Trophoblast cell (in vitro differentiated cells and primary cell): ENCODE results near the gene LRRFIP1.
"Not testable (repeated sequence)": the region's sequence is repeated elsewhere in the genome, so short reads cannot be mapped to it uniquely, and the experiment has no call there.

Experiments used
- DNase-seq, 2 donors: peaks; one replicate each; pipeline ENCODE4 v3.0.0-alpha.2; 2016
- H2AFZ ChIP-seq: 2 replicates; pipeline ENCODE4 v1.6.1; 2013; ENCODE audit warnings: low read length, moderate library complexity, mild to moderate bottlenecking; ENCODE audit not compliant: insufficient read depth, poor library complexity
- H2AK5ac ChIP-seq: 2 replicates; pipeline ENCODE4 v1.6.1; 2013; ENCODE audit warnings: mild to moderate bottlenecking, low read length
- H2BK120ac ChIP-seq: 2 replicates; pipeline ENCODE4 v1.6.1; 2013; ENCODE audit warnings: low read length, mild to moderate bottlenecking, moderate library complexity; ENCODE audit not compliant: insufficient read depth, poor library complexity
- H2BK12ac ChIP-seq: 2 replicates; pipeline ENCODE4 v1.6.1; 2013; ENCODE audit warnings: mild to moderate bottlenecking, low read length, moderate library complexity
- H2BK5ac ChIP-seq: 2 replicates; pipeline ENCODE4 v1.6.1; 2013; ENCODE audit warnings: low read length, low read depth, moderate library complexity, mild to moderate bottlenecking; ENCODE audit not compliant: poor library complexity
- H3K14ac ChIP-seq: 2 replicates; pipeline ENCODE4 v1.6.1; 2013; ENCODE audit warnings: mild to moderate bottlenecking, low read length
- H3K18ac ChIP-seq: 2 replicates; pipeline ENCODE4 v1.6.1; 2013; ENCODE audit warnings: mild to moderate bottlenecking, low read length
- H3K23ac ChIP-seq: 2 replicates; pipeline ENCODE4 v1.6.1; 2013; ENCODE audit warnings: low read length
- H3K27ac ChIP-seq: 2 replicates; pipeline ENCODE4 v1.5.1; 2013; ENCODE audit warnings: low read depth, mild to moderate bottlenecking, inconsistent platforms, low read length, moderate library complexity
- H3K27me3 ChIP-seq: 2 replicates; pipeline ENCODE4 v1.6.1; 2013; ENCODE audit warnings: inconsistent platforms, mild to moderate bottlenecking, low read length, moderate library complexity; ENCODE audit not compliant: insufficient read depth
- H3K36me3 ChIP-seq, 2 experiments: 1 replicate in 1 of 2; 2 replicates in 1 of 2; pipeline ENCODE4 v1.6.1; 2013; ENCODE audit warnings: low read length in 2 of 2, mild to moderate bottlenecking in 2 of 2, moderate library complexity in 1 of 2; ENCODE audit not compliant: insufficient read depth in 2 of 2, control insufficient read depth in 1 of 2
- H3K4ac ChIP-seq: 2 replicates; pipeline ENCODE4 v1.6.1; 2013; ENCODE audit warnings: low read depth, mild to moderate bottlenecking, low read length, moderate library complexity
- H3K4me1 ChIP-seq, 2 experiments: 1 replicate in 1 of 2; 2 replicates in 1 of 2; pipeline ENCODE4 v1.6.1; 2013; ENCODE audit warnings: low read length in 2 of 2, mild to moderate bottlenecking in 2 of 2, moderate library complexity in 1 of 2; ENCODE audit not compliant: insufficient read depth in 2 of 2, control insufficient read depth in 1 of 2
- H3K4me2 ChIP-seq: 2 replicates; pipeline ENCODE4 v1.6.1; 2013; ENCODE audit warnings: inconsistent platforms, mild to moderate bottlenecking, low read length, moderate library complexity
- H3K4me3 ChIP-seq: 2 replicates; pipeline ENCODE4 v1.5.1; 2013; ENCODE audit warnings: mild to moderate bottlenecking, low read depth, low read length, inconsistent platforms
- H3K79me1 ChIP-seq: one replicate; pipeline ENCODE4 v1.6.1; 2013; ENCODE audit warnings: low read length
- H3K79me2 ChIP-seq: 2 replicates; pipeline ENCODE4 v1.6.1; 2013; ENCODE audit warnings: low read length, mild to moderate bottlenecking; ENCODE audit not compliant: control insufficient read depth, insufficient read depth, poor library complexity
- H3K9ac ChIP-seq: 2 replicates; pipeline ENCODE4 v1.6.1; 2013; ENCODE audit warnings: mild to moderate bottlenecking, low read length
- H3K9me3 ChIP-seq: 2 replicates; pipeline ENCODE4 v1.6.1; 2013; ENCODE audit warnings: low read depth, mild to moderate bottlenecking, control low read depth, inconsistent platforms, low read length; ENCODE audit not compliant: insufficient read depth
- H4K12ac ChIP-seq: 2 replicates; pipeline ENCODE4 v1.6.1; 2013; ENCODE audit warnings: low read depth, mild to moderate bottlenecking, low read length, moderate library complexity
- H4K8ac ChIP-seq: 2 replicates; pipeline ENCODE4 v1.6.1; 2013; ENCODE audit warnings: low read depth, mild to moderate bottlenecking, low read length, moderate library complexity
- H4K91ac ChIP-seq: one replicate; pipeline ENCODE4 v1.6.1; 2013; ENCODE audit warnings: low read depth, mild to moderate bottlenecking, low read length, moderate library complexity
- WGBS: extraction: QIAGEN DNeasy Blood & Tissue Kit; methylation state at CpG from one replicate; pipeline ENCODE4 v1.1.7; 2013; ENCODE audit warnings: missing lambda C conversion rate; ENCODE audit not compliant: insufficient read length, insufficient coverage; ENCODE audit errors: extremely low coverage; 5-methylcytosine and 5-hydroxymethylcytosine counted together

LRRFIP1 gene

DNA sequence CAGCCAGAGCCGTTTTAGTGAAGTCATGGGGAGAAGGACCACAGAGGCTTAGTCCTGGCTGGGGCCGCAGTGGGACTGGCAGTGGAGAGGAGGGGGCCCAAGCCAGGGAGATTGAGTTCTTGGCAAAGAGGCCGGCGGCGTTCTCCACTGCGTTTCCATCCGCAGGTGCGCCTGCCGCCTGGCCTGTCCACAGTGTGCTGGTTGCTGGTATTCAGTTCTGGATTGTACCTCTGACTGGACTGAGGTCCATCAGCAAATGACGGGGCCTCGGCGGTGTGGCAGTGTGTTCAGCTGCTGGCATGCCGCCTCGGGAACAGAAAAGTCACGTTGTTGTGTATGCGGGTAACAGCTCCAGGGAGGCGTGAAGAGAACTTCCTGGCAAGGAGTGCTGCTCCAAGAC lies 36.8 kb downstream of the LRRFIP1 start:
- no peak overlapping the region for H2BK120ac ChIP-seq
- no peak overlapping the region for H3K27ac ChIP-seq
- no peak overlapping the region for H2BK12ac ChIP-seq
- no peaks in the 10 kb centered on the region for H3K79me1 ChIP-seq
- no peak overlapping the region for H2AK5ac ChIP-seq
- H4K12ac ChIP-seq: no peak overlapping the region
- no peak overlapping the region for H3K23ac ChIP-seq
- peaks cover 2% of the 10 kb centered on the region for H3K9me3 ChIP-seq
- no peak overlapping the region for H2BK5ac ChIP-seq
- H3K36me3 ChIP-seq: no peaks in the 10 kb centered on the region
- H3K4me1 ChIP-seq: peaks cover 6 to 15% of the 10 kb centered on the region in 2 experiments
- H4K91ac ChIP-seq: no peak overlapping the region
- no peaks in the 10 kb centered on the region for H3K79me2 ChIP-seq
- no peak overlapping the region for H2AFZ ChIP-seq
- no CpG with 5 or more reads among the region's 17 CpGs for WGBS
- no peak overlapping the region for H3K9ac ChIP-seq
- H3K27me3 ChIP-seq: no peaks in the 10 kb centered on the region
- H3K4me2 ChIP-seq: no peak overlapping the region
- no peak overlapping the region for H3K14ac ChIP-seq
- DNase-seq: peak; percentile 93 to 96
- no peak overlapping the region for H3K18ac ChIP-seq
- no peak overlapping the region for H3K4ac ChIP-seq
- H4K8ac ChIP-seq: no peak overlapping the region
- no peak overlapping the region for H3K4me3 ChIP-seq

- Histone ChIP-seq H3K79me2 (no peaks in the 10 kb centered on the region), H2BK120ac (no peak overlapping the region), H3K9ac (no peak overlapping the region), H2AK5ac (no peak overlapping the region), H3K23ac (no peak overlapping the region), H3K4me3 (no peak overlapping the region), H2BK5ac (no peak overlapping the region), H3K14ac (no peak overlapping the region), H3K9me3 (no peaks in the 10 kb centered on the region), H3K27ac (no peak overlapping the region), H3K27me3 (no peaks in the 10 kb centered on the region), H3K36me3 (peaks cover 0 to 2% of the 10 kb centered on the region in 2 experiments), H3K79me1 (no peaks in the 10 kb centered on the region), H4K91ac (no peak overlapping the region), H3K4ac (no peak overlapping the region), H2BK12ac (no peak overlapping the region), H3K18ac (no peak overlapping the region), H2AFZ (no peak overlapping the region), H4K8ac (no peak overlapping the region), H3K4me1 (peaks cover 3 to 9% of the 10 kb centered on the region in 2 experiments), H4K12ac (no peak overlapping the region), H3K4me2 (no peak overlapping the region)
- no CpG with 5 or more reads among the region's 7 CpGs for WGBS
- DNase-seq: no peak
These were observed 38.3 kb downstream of the LRRFIP1 start for GRCh38 chr2:237665713-237666143.

- no peak overlapping the region for H2BK12ac ChIP-seq
- peak; percentile 43 to 55 for DNase-seq
- WGBS: no CpG with 5 or more reads among the region's 7 CpGs
- no peaks in the 10 kb centered on the region for H3K79me1 ChIP-seq
- no peak overlapping the region for H3K9ac ChIP-seq
- H2BK120ac ChIP-seq: no peak overlapping the region
- H3K4me2 ChIP-seq: no peak overlapping the region
- no peak overlapping the region for H4K12ac ChIP-seq
- no peak overlapping the region for H2AFZ ChIP-seq
- H3K9me3 ChIP-seq: no peaks in the 10 kb centered on the region
- no peak overlapping the region for H4K8ac ChIP-seq
- peaks cover 2% of the 10 kb centered on the region in 2 experiments for H3K36me3 ChIP-seq
- no peaks in the 10 kb centered on the region for H3K79me2 ChIP-seq
- H2BK5ac ChIP-seq: no peak overlapping the region
- H3K23ac ChIP-seq: no peak overlapping the region
- no peak overlapping the region for H3K14ac ChIP-seq
- H2AK5ac ChIP-seq: no peak overlapping the region
- no peaks in the 10 kb centered on the region for H3K27me3 ChIP-seq
- no peak overlapping the region for H3K4ac ChIP-seq
- H4K91ac ChIP-seq: no peak overlapping the region
- H3K18ac ChIP-seq: no peak overlapping the region
- peaks cover 3 to 6% of the 10 kb centered on the region in 2 experiments for H3K4me1 ChIP-seq
- no peak overlapping the region for H3K4me3 ChIP-seq
- H3K27ac ChIP-seq: no peak overlapping the region
These were observed 39.2 kb downstream of the LRRFIP1 start for GRCh38 chr2:237666606-237667005.

DNA sequence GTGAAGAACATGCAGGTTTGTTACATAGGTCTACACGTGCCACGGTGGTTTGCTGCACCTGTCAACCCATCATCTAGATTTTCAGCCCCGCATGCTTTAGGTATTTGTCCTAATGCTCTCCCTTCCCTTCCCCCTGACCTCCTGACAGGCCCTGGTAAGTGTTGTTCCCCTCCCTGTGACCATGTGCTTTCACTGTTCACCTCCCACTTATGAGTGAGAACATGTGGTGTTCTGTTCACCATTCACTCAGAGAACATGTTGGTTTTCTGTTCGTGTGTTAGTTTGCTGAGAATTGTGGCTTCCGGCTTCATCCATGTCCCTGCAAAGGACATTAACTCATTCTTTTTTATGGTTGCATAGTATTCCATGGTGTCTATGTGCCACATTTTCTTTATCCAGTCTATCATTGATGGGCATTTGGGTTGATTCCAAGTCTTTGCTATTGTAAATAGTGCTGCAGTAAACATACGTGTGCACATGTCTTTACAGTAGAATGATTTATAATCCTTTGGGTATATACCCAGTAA lies 39.7 kb downstream of the LRRFIP1 start:
- H3K79me2 ChIP-seq, H3K18ac ChIP-seq, H3K27me3 ChIP-seq, H2BK12ac ChIP-seq, H3K4me3 ChIP-seq, H2AK5ac ChIP-seq, H3K4me1 ChIP-seq, H2BK5ac ChIP-seq, H4K8ac ChIP-seq, H3K4ac ChIP-seq, H4K12ac ChIP-seq, H3K36me3 ChIP-seq, H3K9me3 ChIP-seq, H3K27ac ChIP-seq, DNase-seq, H3K23ac ChIP-seq, H3K4me2 ChIP-seq, H4K91ac ChIP-seq, H2BK120ac ChIP-seq, H3K79me1 ChIP-seq, H2AFZ ChIP-seq, H3K9ac ChIP-seq, H3K14ac ChIP-seq: not testable (repeated sequence)
- no CpG with 5 or more reads among the region's 6 CpGs for WGBS
